ENCODE measurements around the gene TRIM17. TPM values are rescaled to one million over a fixed set of nuclear protein-coding genes. Genes with fewer than 3 reads are reported as not detected.

TRIM17 gene
- total RNA-seq, 1 experiment from 2014 or later, result not detected

DNA sequence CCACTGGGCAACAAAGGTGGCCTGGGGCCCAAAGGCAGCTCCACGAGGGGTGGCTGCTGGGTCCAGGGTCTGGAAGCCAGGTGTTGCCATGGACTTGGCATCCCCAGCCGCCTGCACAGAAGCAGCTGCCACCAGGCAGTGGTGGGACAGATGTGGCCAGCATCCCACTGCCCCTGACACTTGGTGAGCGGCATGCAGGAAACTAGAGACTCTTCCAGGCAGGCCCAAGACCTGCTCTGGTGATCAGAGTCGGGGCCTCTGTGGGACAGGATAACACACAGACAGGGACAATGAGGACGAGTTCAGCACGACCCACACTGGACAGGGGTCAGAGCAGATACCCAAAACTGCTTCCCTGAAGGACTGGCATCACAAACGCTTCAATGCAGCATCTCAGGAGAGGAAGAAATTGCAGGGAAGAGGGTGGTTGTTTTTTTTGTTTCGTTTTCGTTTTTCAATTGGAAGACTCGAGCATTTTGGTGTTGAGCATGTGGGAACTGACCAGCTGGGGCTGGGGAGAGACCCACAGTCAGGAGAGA lies 36.4 kb upstream of the TRIM17 start:
- H3K27ac ChIP-seq (ENCODE audit: low read length), result no peak overlapping the region
- no TSS peak for BruUV-seq (replicated peaks)
- no peaks in the 10 kb centered on the region for H3K27me3 ChIP-seq (ENCODE audit: low read length)
- no peaks in the 10 kb centered on the region for H3F3A ChIP-seq (ENCODE audit: low read length, unreplicated experiment)
- H3K4me1 ChIP-seq (ENCODE audit: insufficient read depth, low read length), result peaks cover 9% of the 10 kb centered on the region; the same call in 1 of the 2 replicates
- H4K20me1 ChIP-seq (ENCODE audit: low read length), result peaks cover 15% of the 10 kb centered on the region
- H3K4me3 ChIP-seq (ENCODE audit: low read length), result no peak overlapping the region
- TF ChIP-seq EZH2phosphoT487 (IDR thresholded peaks at IDR 0.05; ENCODE audit: borderline replicate concordance, low read length) (no peak), EZH2 (IDR thresholded peaks at IDR 0.05; ENCODE audit: low read length, unreplicated experiment) (no peak)
- TF ChIP-seq, protein P1, sequence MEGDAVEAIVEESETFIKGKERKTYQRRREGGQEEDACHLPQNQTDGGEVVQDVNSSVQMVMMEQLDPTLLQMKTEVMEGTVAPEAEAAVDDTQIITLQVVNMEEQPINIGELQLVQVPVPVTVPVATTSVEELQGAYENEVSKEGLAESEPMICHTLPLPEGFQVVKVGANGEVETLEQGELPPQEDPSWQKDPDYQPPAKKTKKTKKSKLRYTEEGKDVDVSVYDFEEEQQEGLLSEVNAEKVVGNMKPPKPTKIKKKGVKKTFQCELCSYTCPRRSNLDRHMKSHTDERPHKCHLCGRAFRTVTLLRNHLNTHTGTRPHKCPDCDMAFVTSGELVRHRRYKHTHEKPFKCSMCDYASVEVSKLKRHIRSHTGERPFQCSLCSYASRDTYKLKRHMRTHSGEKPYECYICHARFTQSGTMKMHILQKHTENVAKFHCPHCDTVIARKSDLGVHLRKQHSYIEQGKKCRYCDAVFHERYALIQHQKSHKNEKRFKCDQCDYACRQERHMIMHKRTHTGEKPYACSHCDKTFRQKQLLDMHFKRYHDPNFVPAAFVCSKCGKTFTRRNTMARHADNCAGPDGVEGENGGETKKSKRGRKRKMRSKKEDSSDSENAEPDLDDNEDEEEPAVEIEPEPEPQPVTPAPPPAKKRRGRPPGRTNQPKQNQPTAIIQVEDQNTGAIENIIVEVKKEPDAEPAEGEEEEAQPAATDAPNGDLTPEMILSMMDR (conservative IDR thresholded peaks at IDR 0.05; ENCODE audit: low read depth, low read length), result no peak
- peaks cover 29% of the 10 kb centered on the region for H3K79me2 ChIP-seq (ENCODE audit: low read length)
- H3K9ac ChIP-seq (ENCODE audit: low read length), result no peak overlapping the region
- ChIA-PET POLR2A (ENCODE audit: unreplicated experiment) (no interaction called here), CTCF (no interaction called here)
- no peaks in the 10 kb centered on the region for H3K36me3 ChIP-seq (ENCODE audit: low read depth, low read length)
- DNase-seq (no peak), ATAC-seq (no peak)
- H3K4me2 ChIP-seq (ENCODE audit: low read length), result no peak overlapping the region
- no peaks in the 10 kb centered on the region for H3K9me3 ChIP-seq (ENCODE audit: low read length)
- H2AFZ ChIP-seq (ENCODE audit: low read length), result no peak overlapping the region
- H3K9me2 ChIP-seq (replicated peaks; ENCODE audit: low read length), result no peaks in the 10 kb centered on the region
- intact Hi-C loops (cut with micrococcal nuclease), result no loop called here

DNA sequence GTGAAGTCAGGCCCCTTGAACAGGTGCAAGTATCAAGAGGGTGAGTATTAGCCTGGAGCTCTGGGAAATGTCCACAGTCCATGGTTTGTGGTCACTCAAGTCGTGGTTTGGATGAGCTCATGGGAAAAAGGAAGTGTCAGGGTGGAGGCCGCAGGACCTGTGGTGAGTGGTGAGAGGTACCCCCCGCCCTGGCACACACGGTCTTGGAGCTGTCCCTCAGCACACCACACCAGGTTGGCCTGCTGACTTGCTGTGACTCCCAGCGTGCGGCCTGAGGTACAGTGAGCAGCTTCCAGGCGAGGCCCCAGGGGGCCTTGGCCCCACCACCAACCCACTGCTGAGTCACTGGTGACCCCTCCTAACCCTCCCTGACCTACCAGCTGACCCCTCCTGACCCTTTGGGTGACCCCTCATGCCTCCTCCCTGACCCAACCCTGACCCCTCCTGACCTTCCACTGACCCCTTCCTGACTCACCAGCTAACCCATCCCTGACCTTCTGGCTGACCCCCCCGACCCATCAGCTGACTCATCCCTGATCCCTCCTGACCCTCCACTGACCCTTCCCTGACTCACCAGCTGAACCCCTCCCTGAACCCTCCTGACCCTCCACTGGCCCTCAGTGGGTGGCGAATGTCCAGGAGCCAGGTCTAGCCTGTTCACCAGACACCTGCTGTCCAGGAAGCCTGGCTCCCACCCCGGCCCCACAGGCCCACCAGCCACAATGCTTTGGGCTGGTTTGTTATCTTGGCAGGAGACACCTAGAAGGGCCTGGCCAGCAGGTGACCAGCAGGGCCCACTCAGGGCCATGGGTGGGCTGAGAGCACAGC lies 35.7 kb upstream of the TRIM17 start:
- Histone ChIP-seq H3K4me2 (ENCODE audit: low read length) (no peak overlapping the region), H3K4me1 (ENCODE audit: insufficient read depth, low read length) (peaks cover 9% of the 10 kb centered on the region; the same call in 1 of the 2 replicates), H3K9ac (ENCODE audit: low read length) (no peak overlapping the region), H3K27me3 (ENCODE audit: low read length) (no peaks in the 10 kb centered on the region), H3F3A (ENCODE audit: low read length, unreplicated experiment) (no peaks in the 10 kb centered on the region), H3K9me2 (replicated peaks; ENCODE audit: low read length) (no peaks in the 10 kb centered on the region), H3K27ac (ENCODE audit: low read length) (no peak overlapping the region), H2AFZ (ENCODE audit: low read length) (no peak overlapping the region), H3K79me2 (ENCODE audit: low read length) (peaks cover 29% of the 10 kb centered on the region), H4K20me1 (ENCODE audit: low read length) (peaks cover 15% of the 10 kb centered on the region), H3K9me3 (ENCODE audit: low read length) (no peaks in the 10 kb centered on the region), H3K4me3 (ENCODE audit: low read length) (no peak overlapping the region), H3K36me3 (ENCODE audit: low read depth, low read length) (no peaks in the 10 kb centered on the region)
- TF ChIP-seq EZH2phosphoT487 (IDR thresholded peaks at IDR 0.05; ENCODE audit: borderline replicate concordance, low read length) (no peak), EZH2 (IDR thresholded peaks at IDR 0.05; ENCODE audit: low read length, unreplicated experiment) (no peak)
- TF ChIP-seq, protein P1 (conservative IDR thresholded peaks at IDR 0.05; ENCODE audit: low read depth, low read length), result no peak
- ChIA-PET CTCF (no interaction called here), POLR2A (ENCODE audit: unreplicated experiment) (no interaction called here)
- DNase-seq (no peak), ATAC-seq (no peak)
- intact Hi-C loops (cut with micrococcal nuclease), result no loop called here
- no TSS peak for BruUV-seq (replicated peaks)

DNA sequence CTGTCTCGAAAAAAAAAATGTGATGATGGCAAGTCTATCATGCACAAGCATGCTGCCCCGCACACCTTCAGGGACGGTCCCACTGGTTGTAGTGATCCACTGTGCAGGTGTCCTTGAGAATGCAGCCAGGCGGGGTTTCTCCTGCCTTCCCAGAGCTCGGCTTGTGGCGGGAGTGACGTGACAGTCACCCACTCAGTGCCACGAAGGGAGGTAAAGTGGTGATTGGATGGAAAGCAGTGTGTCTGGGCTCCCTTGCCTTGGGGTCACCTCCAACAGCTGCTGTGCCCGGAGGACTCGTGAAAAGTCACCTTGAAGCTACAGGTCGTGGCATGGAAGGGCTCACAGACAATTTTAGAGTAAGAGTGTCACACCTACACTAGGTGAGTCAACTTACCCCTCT lies 33.5 kb upstream of the TRIM17 start:
- H4K20me1 ChIP-seq (ENCODE audit: low read length), result no peaks in the 10 kb centered on the region
- no peak overlapping the region for H3K4me2 ChIP-seq (ENCODE audit: low read length)
- H3K9ac ChIP-seq (ENCODE audit: low read length), result no peak overlapping the region
- H3K9me2 ChIP-seq (replicated peaks; ENCODE audit: low read length), result no peaks in the 10 kb centered on the region
- CTCF ChIA-PET, result interaction anchor here (0.6 kb wide), 1 partner anchor 317 kb away, joined by 3 read pairs; no protein-coding TSS in a partner anchor
- no TSS peak for BruUV-seq (replicated peaks)
- H3K4me1 ChIP-seq (ENCODE audit: insufficient read depth, low read length), result peaks cover 6% of the 10 kb centered on the region; the same call in 1 of the 2 replicates
- H3K4me3 ChIP-seq (ENCODE audit: low read length), result no peak overlapping the region
- DNase-seq (no peak), ATAC-seq (no peak)
- no peaks in the 10 kb centered on the region for H3K27me3 ChIP-seq (ENCODE audit: low read length)
- H3K27ac ChIP-seq (ENCODE audit: low read length), result no peak overlapping the region
- no peaks in the 10 kb centered on the region for H3K9me3 ChIP-seq (ENCODE audit: low read length)
- H3K36me3 ChIP-seq (ENCODE audit: low read depth, low read length), result no peaks in the 10 kb centered on the region
- TF ChIP-seq EZH2phosphoT487 (IDR thresholded peaks at IDR 0.05; ENCODE audit: borderline replicate concordance, low read length) (no peak), EZH2 (IDR thresholded peaks at IDR 0.05; ENCODE audit: low read length, unreplicated experiment) (no peak)
- TF ChIP-seq, protein P1 (conservative IDR thresholded peaks at IDR 0.05; ENCODE audit: low read depth, low read length), result no peak
- no peaks in the 10 kb centered on the region for H3F3A ChIP-seq (ENCODE audit: low read length, unreplicated experiment)
- POLR2A ChIA-PET (ENCODE audit: unreplicated experiment), result no interaction called here
- H2AFZ ChIP-seq (ENCODE audit: low read length), result no peak overlapping the region
- peaks cover 9% of the 10 kb centered on the region for H3K79me2 ChIP-seq (ENCODE audit: low read length)
- intact Hi-C loops (cut with micrococcal nuclease), result no loop called here

All from PC-3 (cell line).